NCI-H526 treated with DMSO at 0.1 percent for 48 hours (cell line): Measurements from ENCODE around the gene ANKRD35.

Source experiments
- DNase-seq: peaks from one replicate; lab custom pipeline; 2025; lab: John Stamatoyannopoulos, UW

Gene ANKRD35

GRCh38 chr1:145895471-145895870 is 9.8 kb upstream of the ANKRD35 start:
- DNase-seq = no peak

- no peak for DNase-seq
Observed at GRCh38 chr1:145893306-145894055, 7.8 kb upstream of the ANKRD35 start.

DNA sequence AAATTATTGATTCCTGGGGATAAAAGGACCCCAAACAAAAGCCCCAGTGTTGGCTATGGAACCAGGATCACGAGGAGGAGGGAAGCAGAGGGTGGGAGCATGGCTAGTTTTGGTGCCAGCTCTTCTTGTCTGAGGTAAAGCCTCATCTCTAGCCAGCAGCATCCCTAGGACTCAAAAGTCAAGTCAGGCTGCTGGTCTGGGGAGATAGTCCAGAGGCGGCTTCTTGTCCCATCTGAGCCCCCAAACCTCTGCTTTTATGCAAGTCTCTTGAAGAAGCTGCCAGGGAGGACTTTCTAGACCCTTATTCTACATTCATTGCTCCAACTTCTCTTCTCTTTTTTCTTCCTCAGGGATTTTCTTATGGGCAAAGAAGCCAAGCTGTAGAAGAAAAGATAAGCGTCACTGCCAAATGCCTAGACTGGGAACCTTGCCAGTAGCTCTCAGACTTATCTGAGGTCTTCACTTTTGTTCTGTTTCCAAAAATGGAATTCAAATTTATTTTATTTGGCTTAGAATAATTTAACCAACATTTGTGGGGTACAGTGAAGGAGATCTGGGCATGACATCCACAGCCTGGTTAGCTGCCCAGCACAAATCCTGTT is 6.9 kb upstream of the ANKRD35 start:
- DNase-seq = no peak

- peak; percentile 99 for DNase-seq
Observed at GRCh38 chr1:145891587-145892485, 6.2 kb upstream of the ANKRD35 start.

DNA sequence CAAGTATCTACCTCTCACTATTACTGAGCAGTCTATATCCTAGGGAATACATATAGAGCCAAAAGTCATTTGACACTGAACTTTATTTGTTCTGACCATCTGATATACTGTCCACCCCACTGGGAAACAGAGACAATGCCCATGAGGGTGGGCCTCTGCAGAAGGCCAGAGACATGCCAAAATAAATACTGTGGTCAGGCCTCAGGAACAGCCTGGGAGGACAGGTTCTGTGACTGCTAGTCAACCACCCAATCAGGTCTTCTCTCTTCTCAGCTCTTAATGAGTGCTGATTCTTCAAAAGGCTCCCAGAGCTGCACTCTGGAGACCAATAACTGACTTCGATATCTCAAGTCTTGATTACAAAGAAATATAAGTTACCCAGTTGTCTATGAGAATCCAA is 5.5 kb upstream of the ANKRD35 start:
- DNase-seq = no peak

- DNase-seq = no peak
Observed at GRCh38 chr1:145889722-145890121, 4.1 kb upstream of the ANKRD35 start.

- no peak for DNase-seq
Observed at GRCh38 chr1:145887631-145888030, 2.0 kb upstream of the ANKRD35 start.

DNA sequence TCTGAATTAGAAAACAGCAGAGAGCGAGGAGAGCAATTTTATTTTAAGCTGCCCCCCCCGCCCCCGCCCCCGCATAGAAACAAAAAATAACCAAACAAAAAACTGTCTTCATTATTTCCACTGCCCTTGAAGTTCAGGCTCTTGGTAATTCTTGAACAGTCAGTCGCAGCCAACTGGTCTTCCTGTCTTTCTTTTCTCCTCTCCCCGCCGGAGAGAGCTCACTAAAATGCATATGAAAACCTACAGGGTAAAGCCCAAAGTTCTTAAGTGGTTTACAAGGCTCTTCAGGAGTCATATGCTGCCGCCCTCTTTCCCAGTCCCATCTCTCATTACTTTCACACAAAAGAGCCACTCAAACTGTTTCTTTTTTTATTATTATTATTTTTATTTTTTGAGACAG is 1.1 kb upstream of the ANKRD35 start:
- DNase-seq = no peak

- DNase-seq = no peak
Observed at GRCh38 chr1:145886390-145886789, 724 bp upstream of the ANKRD35 start.

DNA sequence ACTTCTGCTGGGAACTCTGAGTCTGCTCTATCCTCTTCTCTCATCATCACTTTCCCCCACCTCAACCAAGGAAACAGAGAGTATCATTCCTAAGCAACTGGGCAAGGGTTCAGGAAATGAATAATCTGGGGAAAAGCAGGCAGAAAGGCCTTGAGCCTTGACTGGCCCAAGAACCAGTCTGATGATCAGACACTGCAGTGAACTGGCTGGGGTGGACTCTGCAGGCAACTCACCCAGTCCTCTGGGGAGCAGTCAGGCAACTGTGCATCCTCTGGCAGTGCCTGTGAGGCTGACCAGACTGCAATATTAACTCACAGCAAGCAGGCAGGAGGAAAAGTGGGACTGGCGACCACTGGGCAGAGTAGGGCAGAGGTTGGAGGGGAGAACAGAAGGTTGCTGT is 991 bp downstream of the ANKRD35 start:
- no peak for DNase-seq

- DNase-seq = no peak
Observed at GRCh38 chr1:145879775-145880174, 5.9 kb downstream of the ANKRD35 start.

- no peak for DNase-seq
Observed at GRCh38 chr1:145878724-145879123, 6.9 kb downstream of the ANKRD35 start.

DNA sequence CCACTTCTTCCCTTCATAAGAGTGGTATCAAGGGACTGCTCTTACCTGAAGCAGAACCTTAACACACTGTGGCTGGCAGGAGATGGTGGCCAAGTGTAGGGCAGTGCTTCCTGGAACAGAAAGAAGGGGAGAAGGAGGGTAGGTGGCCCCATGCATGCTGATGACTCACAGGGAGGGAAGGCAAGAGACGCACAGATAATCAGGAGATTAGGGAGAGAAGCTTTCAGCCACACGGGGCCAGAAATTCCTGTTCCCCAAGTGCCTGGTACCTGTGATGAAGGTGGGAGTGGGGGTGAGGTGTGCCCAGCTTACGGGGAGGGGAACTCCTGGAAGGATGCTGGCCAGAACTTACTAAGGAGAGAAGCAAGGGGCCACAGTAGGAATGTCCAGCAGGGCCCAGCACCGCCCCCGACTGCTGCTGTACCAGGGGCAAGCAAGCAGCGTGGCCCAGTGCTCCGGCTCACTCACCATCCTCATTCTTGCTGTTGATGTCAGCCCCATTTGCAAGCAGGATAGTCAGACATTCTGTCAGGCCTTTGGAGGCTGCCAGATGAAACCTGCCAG is 7.7 kb downstream of the ANKRD35 start:
- DNase-seq = no peak

DNA sequence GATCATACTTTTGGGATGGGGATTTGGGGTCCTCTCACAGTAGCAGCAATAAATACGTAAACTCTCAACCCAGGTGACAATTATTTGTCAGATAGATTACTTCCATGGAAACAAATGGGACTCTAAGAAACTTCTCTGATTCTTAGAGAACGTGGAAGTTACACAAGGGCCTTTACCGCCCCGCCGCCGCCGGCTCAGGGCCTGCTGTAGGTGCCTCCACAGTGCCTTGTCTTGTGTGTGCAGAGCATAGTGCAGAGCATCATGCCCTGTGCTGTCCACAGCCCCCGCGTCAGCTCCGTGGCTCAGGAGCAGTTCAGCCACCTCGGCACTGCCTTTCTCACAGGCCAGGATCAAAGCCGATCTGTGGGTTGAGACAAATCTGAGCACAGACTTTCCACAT is 11.0 kb downstream of the ANKRD35 start:
- DNase-seq = no peak

GRCh38 chr1:145871994-145872924 is 13.4 kb downstream of the ANKRD35 start:
- no peak for DNase-seq

DNA sequence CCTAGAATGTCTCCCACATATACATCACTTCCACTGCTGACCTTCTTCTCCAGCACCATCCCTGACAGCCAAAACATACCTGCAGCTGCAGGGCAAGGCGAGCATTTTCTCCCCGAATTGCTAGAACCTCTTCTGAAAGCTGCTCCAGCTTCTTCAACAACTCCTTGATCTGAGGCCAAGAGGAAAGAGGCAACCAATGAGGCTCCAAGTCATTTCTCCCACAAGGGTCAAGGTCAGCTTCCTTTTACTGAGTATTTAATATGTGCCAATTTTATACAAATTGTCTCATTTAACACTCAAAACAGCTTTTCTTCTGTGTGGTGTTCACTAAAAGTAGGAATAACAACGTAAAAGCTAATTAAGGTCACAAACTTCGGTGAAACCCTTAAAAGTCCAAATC is 17.4 kb downstream of the ANKRD35 start:
- DNase-seq = no peak

- DNase-seq = no peak
Observed at GRCh38 chr1:145863282-145864018, 22.2 kb downstream of the ANKRD35 start.

- peak; percentile 95 for DNase-seq
Observed at GRCh38 chr1:145859491-145860023, 26.1 kb downstream of the ANKRD35 start.

- DNase-seq = peak; percentile 98
Observed at GRCh38 chr1:145858901-145859490, 26.7 kb downstream of the ANKRD35 start, which contains the start of gene PIAS3. Gene PIAS3, minus strand, starts transcription at chr1:145859081. Its CDS starts 91 bp downstream, at chr1:145858990.
